Measurements from ENCODE around the gene ZBTB39.
"Not testable (repeated sequence)": the region's sequence is repeated elsewhere in the genome, so short reads cannot be mapped to it uniquely, and the experiment has no call there.

Gene ZBTB39

GRCh38 chr12:56980268-56980667 is 26.1 kb downstream of the ZBTB39 start:
- no peak for DNase-seq (ENCODE audit: low read depth in 2 of 2)

GRCh38 chr12:56979628-56980027 is 26.7 kb downstream of the ZBTB39 start:
- no peak for DNase-seq (ENCODE audit: low read depth in 2 of 2)

- no peak for DNase-seq (ENCODE audit: low read depth in 2 of 2)
Observed at GRCh38 chr12:56978397-56979138, 27.8 kb downstream of the ZBTB39 start.

- DNase-seq (ENCODE audit: low read depth in 2 of 2), result not testable (repeated sequence)
Observed at GRCh38 chr12:56977361-56977760, 29.0 kb downstream of the ZBTB39 start.

- DNase-seq (ENCODE audit: low read depth in 2 of 2), result not testable (repeated sequence)
Observed at GRCh38 chr12:56974224-56974623, 32.1 kb downstream of the ZBTB39 start.

GRCh38 chr12:56968910-56969309 is 37.4 kb downstream of the ZBTB39 start:
- DNase-seq (ENCODE audit: low read depth in 2 of 2), result not testable (repeated sequence)

- not testable (repeated sequence) for DNase-seq (ENCODE audit: low read depth in 2 of 2)
Observed at GRCh38 chr12:56965997-56966642, 40.2 kb downstream of the ZBTB39 start.

GRCh38 chr12:56965124-56965523 is 41.2 kb downstream of the ZBTB39 start:
- not testable (repeated sequence) for DNase-seq (ENCODE audit: low read depth in 2 of 2)

GRCh38 chr12:56963557-56963956 is 42.8 kb downstream of the ZBTB39 start:
- DNase-seq (ENCODE audit: low read depth in 2 of 2), result not testable (repeated sequence)

- not testable (repeated sequence) for DNase-seq (ENCODE audit: low read depth in 2 of 2)
Observed at GRCh38 chr12:56962247-56962646, 44.1 kb downstream of the ZBTB39 start.

- DNase-seq (ENCODE audit: low read depth in 2 of 2), result no peak
Observed at GRCh38 chr12:56958422-56958821, 47.9 kb downstream of the ZBTB39 start.

GRCh38 chr12:56957229-56958052 is 48.9 kb downstream of the ZBTB39 start, which contains the start of gene RDH16:
RDH16 (minus strand) TSS chr12:56957608; CDS start chr12:56957462, 146 bp downstream.
- no peak for DNase-seq (ENCODE audit: low read depth in 2 of 2)

GRCh38 chr12:56955631-56956256 is 50.6 kb downstream of the ZBTB39 start:
- no peak for DNase-seq (ENCODE audit: low read depth in 2 of 2)

GRCh38 chr12:56954958-56955355 is 51.4 kb downstream of the ZBTB39 start:
- no peak for DNase-seq (ENCODE audit: low read depth in 2 of 2)

GRCh38 chr12:56954057-56954957 is 52.0 kb downstream of the ZBTB39 start:
- no peak for DNase-seq (ENCODE audit: low read depth in 2 of 2)

- DNase-seq (ENCODE audit: low read depth in 2 of 2), result no peak
Observed at GRCh38 chr12:56953314-56953713, 53.0 kb downstream of the ZBTB39 start.

- DNase-seq (ENCODE audit: low read depth in 2 of 2), result no peak
Observed at GRCh38 chr12:56951582-56952339, 54.6 kb downstream of the ZBTB39 start.

GRCh38 chr12:56948881-56949280 is 57.5 kb downstream of the ZBTB39 start:
- no peak for DNase-seq (ENCODE audit: low read depth in 2 of 2)

Measured in stimulated activated CD8-positive, alpha-beta memory T cell treated with anti-CD3 and anti-CD28 coated beads, Interleukin-2, amount 100 ng/mL, for 1 hour (primary cell).